Chondrocyte (in vitro differentiated cells): ENCODE data around the gene SSU72. TPM values are rescaled to one million over a fixed set of nuclear protein-coding genes. Genes with fewer than 3 reads are reported as not detected.

Source experiments
- DNase-seq: peaks from one replicate; pipeline ENCODE4 v3.0.0; 2021; ENCODE audit warnings: mixed read lengths, low spot score
- H3K27ac Mint-ChIP-seq: one replicate; pipeline ENCODE4 v1.8.0; 2021; ENCODE audit warnings: mild to moderate bottlenecking, moderate library complexity, mixed read lengths; ENCODE audit not compliant: unreplicated experiment
- H3K27me3 Mint-ChIP-seq: 2 replicates; pipeline ENCODE4 v1.8.0; 2021; ENCODE audit warnings: low read depth, mixed read lengths
- H3K36me3 Mint-ChIP-seq: 2 replicates; pipeline ENCODE4 v1.8.0; 2021; ENCODE audit warnings: low read depth, mixed read lengths
- H3K4me1 Mint-ChIP-seq: 2 replicates; pipeline ENCODE4 v1.8.0; 2021; ENCODE audit warnings: low read depth, mild to moderate bottlenecking, mixed read lengths
- H3K4me3 Mint-ChIP-seq: one replicate; pipeline ENCODE4 v1.8.0; 2021; ENCODE audit warnings: mild to moderate bottlenecking, moderate library complexity, mixed read lengths; ENCODE audit not compliant: unreplicated experiment
- H3K9me3 Mint-ChIP-seq: 2 replicates; pipeline ENCODE4 v1.8.0; 2021; ENCODE audit warnings: low read depth, mixed read lengths
- total RNA-seq: library from RNA; stranded (reverse); gene quantifications from 3 replicates; pipeline ENCODE4 v1.2.1, GENCODE V29; 2021
- TF ChIP-seq, protein P1 (sequence below): fragments of 200-600 bp; sonication (generic); IDR thresholded peaks from 2 replicates; pipeline ENCODE4 v1.5.0; 2021; ENCODE audit warnings: antibody characterized with exemption, mild to moderate bottlenecking, moderate library complexity

Gene SSU72
- total RNA-seq, 1 donor from 2014 or later = 99.7 TPM

- H3K36me3 Mint-ChIP-seq = peaks cover 5% of the 10 kb centered on the region
- H3K27ac Mint-ChIP-seq = no peak overlapping the region
- TF ChIP-seq, protein P1, sequence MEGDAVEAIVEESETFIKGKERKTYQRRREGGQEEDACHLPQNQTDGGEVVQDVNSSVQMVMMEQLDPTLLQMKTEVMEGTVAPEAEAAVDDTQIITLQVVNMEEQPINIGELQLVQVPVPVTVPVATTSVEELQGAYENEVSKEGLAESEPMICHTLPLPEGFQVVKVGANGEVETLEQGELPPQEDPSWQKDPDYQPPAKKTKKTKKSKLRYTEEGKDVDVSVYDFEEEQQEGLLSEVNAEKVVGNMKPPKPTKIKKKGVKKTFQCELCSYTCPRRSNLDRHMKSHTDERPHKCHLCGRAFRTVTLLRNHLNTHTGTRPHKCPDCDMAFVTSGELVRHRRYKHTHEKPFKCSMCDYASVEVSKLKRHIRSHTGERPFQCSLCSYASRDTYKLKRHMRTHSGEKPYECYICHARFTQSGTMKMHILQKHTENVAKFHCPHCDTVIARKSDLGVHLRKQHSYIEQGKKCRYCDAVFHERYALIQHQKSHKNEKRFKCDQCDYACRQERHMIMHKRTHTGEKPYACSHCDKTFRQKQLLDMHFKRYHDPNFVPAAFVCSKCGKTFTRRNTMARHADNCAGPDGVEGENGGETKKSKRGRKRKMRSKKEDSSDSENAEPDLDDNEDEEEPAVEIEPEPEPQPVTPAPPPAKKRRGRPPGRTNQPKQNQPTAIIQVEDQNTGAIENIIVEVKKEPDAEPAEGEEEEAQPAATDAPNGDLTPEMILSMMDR = no peak
- H3K9me3 Mint-ChIP-seq = no peaks in the 10 kb centered on the region
- no peak for DNase-seq
- H3K4me3 Mint-ChIP-seq = no peak overlapping the region
- H3K27me3 Mint-ChIP-seq = no peaks in the 10 kb centered on the region
- H3K4me1 Mint-ChIP-seq = peaks cover 7% of the 10 kb centered on the region
Measured at GRCh38 chr1:1537626-1538250, 36.9 kb downstream of the SSU72 start.

GRCh38 chr1:1536938-1537546 is 37.6 kb downstream of the SSU72 start:
- TF ChIP-seq, protein P1 = no peak
- no peaks in the 10 kb centered on the region for H3K27me3 Mint-ChIP-seq
- no peak overlapping the region for H3K4me3 Mint-ChIP-seq
- DNase-seq = no peak
- H3K36me3 Mint-ChIP-seq = peaks cover 7% of the 10 kb centered on the region
- no peak overlapping the region for H3K27ac Mint-ChIP-seq
- H3K4me1 Mint-ChIP-seq = peaks cover 7% of the 10 kb centered on the region
- H3K9me3 Mint-ChIP-seq = peaks cover 2% of the 10 kb centered on the region

GRCh38 chr1:1536019-1536937 is 38.4 kb downstream of the SSU72 start:
- Mint-ChIP-seq H3K9me3 (peaks cover 5% of the 10 kb centered on the region), H3K4me1 (peaks cover 7% of the 10 kb centered on the region), H3K27me3 (no peaks in the 10 kb centered on the region), H3K4me3 (no peak overlapping the region), H3K36me3 (peaks cover 5% of the 10 kb centered on the region), H3K27ac (no peak overlapping the region)
- TF ChIP-seq, protein P1 = no peak
- DNase-seq = no peak

- Mint-ChIP-seq H3K9me3 (peaks cover 5% of the 10 kb centered on the region), H3K27ac (no peak overlapping the region), H3K4me3 (no peak overlapping the region), H3K4me1 (peaks cover 7% of the 10 kb centered on the region), H3K36me3 (peaks cover 7% of the 10 kb centered on the region), H3K27me3 (no peaks in the 10 kb centered on the region)
- no peak for DNase-seq
- TF ChIP-seq, protein P1 = no peak
Measured at GRCh38 chr1:1535201-1536018, 39.3 kb downstream of the SSU72 start.
